ENCODE data around the gene MDM4.
A peak's percentile ranks its signal among the peaks of the same experiment; 100 is the strongest.
"Not testable (repeated sequence)": the region's sequence is repeated elsewhere in the genome, so short reads cannot be mapped to it uniquely, and the experiment has no call there.

The MDM4 gene

GRCh38 chr1:204506201-204506968, 9.8 kb upstream of the MDM4 start:
- peak overlapping the region; percentile 69 to 83 for H3K4me3 ChIP-seq (ENCODE audit: low read depth in 1 of 2, low read length in 2 of 2)
- H3K27me3 ChIP-seq (ENCODE audit: low read depth, low read length), result no peaks in the 10 kb centered on the region
- H3K36me3 ChIP-seq (ENCODE audit: control insufficient read depth in 1 of 2, insufficient read depth in 2 of 2, low read length in 2 of 2), result no peaks in the 10 kb centered on the region
- no peaks in the 10 kb centered on the region for H3K9me3 ChIP-seq (ENCODE audit: control insufficient read depth in 1 of 2, low read length in 2 of 2)
- H3K4me1 ChIP-seq (ENCODE audit: control insufficient read depth in 1 of 2, insufficient read depth in 2 of 2, low read length in 2 of 2), result peaks cover 0 to 12% of the 10 kb centered on the region in 2 donors
- peak overlapping the region; percentile 93 for H3K27ac ChIP-seq (ENCODE audit: low read length)

- Histone ChIP-seq H3K4me3 (ENCODE audit: low read depth in 1 of 2, low read length in 2 of 2) (peak overlapping the region; percentile 69 to 83), H3K27ac (ENCODE audit: low read length) (peak overlapping the region; percentile 93), H3K36me3 (ENCODE audit: control insufficient read depth in 1 of 2, insufficient read depth in 2 of 2, low read length in 2 of 2) (no peaks in the 10 kb centered on the region), H3K9me3 (ENCODE audit: control insufficient read depth in 1 of 2, low read length in 2 of 2) (no peaks in the 10 kb centered on the region), H3K4me1 (ENCODE audit: control insufficient read depth in 1 of 2, insufficient read depth in 2 of 2, low read length in 2 of 2) (peaks cover 0 to 12% of the 10 kb centered on the region in 2 donors), H3K27me3 (ENCODE audit: low read depth, low read length) (no peaks in the 10 kb centered on the region)
Measured at GRCh38 chr1:204506969-204507316, 9.3 kb upstream of the MDM4 start.

GRCh38 chr1:204507317-204508105, 8.7 kb upstream of the MDM4 start:
- peak overlapping the region; percentile 69 to 83 for H3K4me3 ChIP-seq (ENCODE audit: low read depth in 1 of 2, low read length in 2 of 2)
- H3K27me3 ChIP-seq (ENCODE audit: low read depth, low read length), result no peaks in the 10 kb centered on the region
- peak overlapping the region; percentile 93 for H3K27ac ChIP-seq (ENCODE audit: low read length)
- H3K9me3 ChIP-seq (ENCODE audit: control insufficient read depth in 1 of 2, low read length in 2 of 2), result no peaks in the 10 kb centered on the region
- H3K36me3 ChIP-seq (ENCODE audit: control insufficient read depth in 1 of 2, insufficient read depth in 2 of 2, low read length in 2 of 2), result no peaks in the 10 kb centered on the region
- H3K4me1 ChIP-seq (ENCODE audit: control insufficient read depth in 1 of 2, insufficient read depth in 2 of 2, low read length in 2 of 2), result peaks cover 0 to 12% of the 10 kb centered on the region in 2 donors

GRCh38 chr1:204509186-204509635, 7.0 kb upstream of the MDM4 start:
- Histone ChIP-seq H3K4me3 (ENCODE audit: low read depth in 1 of 2, low read length in 2 of 2) (no peak overlapping the region), H3K27ac (ENCODE audit: low read length) (no peak overlapping the region), H3K4me1 (ENCODE audit: control insufficient read depth in 1 of 2, insufficient read depth in 2 of 2, low read length in 2 of 2) (peaks cover 0 to 9% of the 10 kb centered on the region in 2 donors), H3K27me3 (ENCODE audit: low read depth, low read length) (no peaks in the 10 kb centered on the region), H3K36me3 (ENCODE audit: control insufficient read depth in 1 of 2, insufficient read depth in 2 of 2, low read length in 2 of 2) (no peaks in the 10 kb centered on the region), H3K9me3 (ENCODE audit: control insufficient read depth in 1 of 2, low read length in 2 of 2) (no peaks in the 10 kb centered on the region)

GRCh38 chr1:204511366-204511765, 4.8 kb upstream of the MDM4 start:
- no peaks in the 10 kb centered on the region for H3K36me3 ChIP-seq (ENCODE audit: control insufficient read depth in 1 of 2, insufficient read depth in 2 of 2, low read length in 2 of 2)
- no peak overlapping the region for H3K27ac ChIP-seq (ENCODE audit: low read length)
- H3K4me3 ChIP-seq (ENCODE audit: low read depth in 1 of 2, low read length in 2 of 2), result no peak overlapping the region
- no peaks in the 10 kb centered on the region for H3K27me3 ChIP-seq (ENCODE audit: low read depth, low read length)
- no peaks in the 10 kb centered on the region for H3K9me3 ChIP-seq (ENCODE audit: control insufficient read depth in 1 of 2, low read length in 2 of 2)
- peaks cover 0 to 4% of the 10 kb centered on the region in 2 donors for H3K4me1 ChIP-seq (ENCODE audit: control insufficient read depth in 1 of 2, insufficient read depth in 2 of 2, low read length in 2 of 2)

GRCh38 chr1:204513117-204513716, 3.0 kb upstream of the MDM4 start:
- Histone ChIP-seq H3K27ac (ENCODE audit: low read length) (no peak overlapping the region), H3K4me1 (ENCODE audit: control insufficient read depth in 1 of 2, insufficient read depth in 2 of 2, low read length in 2 of 2) (peaks cover 0 to 15% of the 10 kb centered on the region in 2 donors), H3K36me3 (ENCODE audit: control insufficient read depth in 1 of 2, insufficient read depth in 2 of 2, low read length in 2 of 2) (no peaks in the 10 kb centered on the region), H3K27me3 (ENCODE audit: low read depth, low read length) (no peaks in the 10 kb centered on the region), H3K4me3 (ENCODE audit: low read depth in 1 of 2, low read length in 2 of 2) (no peak overlapping the region), H3K9me3 (ENCODE audit: control insufficient read depth in 1 of 2, low read length in 2 of 2) (no peaks in the 10 kb centered on the region)

GRCh38 chr1:204514828-204515227, 1.4 kb upstream of the MDM4 start:
- Histone ChIP-seq H3K27ac (ENCODE audit: low read length) (no peak overlapping the region), H3K4me1 (ENCODE audit: control insufficient read depth in 1 of 2, insufficient read depth in 2 of 2, low read length in 2 of 2) (peaks cover 0 to 25% of the 10 kb centered on the region in 2 donors), H3K36me3 (ENCODE audit: control insufficient read depth in 1 of 2, insufficient read depth in 2 of 2, low read length in 2 of 2) (peaks cover 0 to 3% of the 10 kb centered on the region in 2 donors)

GRCh38 chr1:204517382-204517781, 1.2 kb downstream of the MDM4 start:
- H3K27me3 ChIP-seq (ENCODE audit: low read depth, low read length); H3K9me3 ChIP-seq (ENCODE audit: control insufficient read depth in 1 of 2, low read length in 2 of 2); H3K36me3 ChIP-seq (ENCODE audit: control insufficient read depth in 1 of 2, insufficient read depth in 2 of 2, low read length in 2 of 2): not testable (repeated sequence)
- peaks cover 0 to 30% of the 10 kb centered on the region in 2 donors for H3K4me1 ChIP-seq (ENCODE audit: control insufficient read depth in 1 of 2, insufficient read depth in 2 of 2, low read length in 2 of 2)
- peak overlapping the region; percentile 92 for H3K27ac ChIP-seq (ENCODE audit: low read length)
- H3K4me3 ChIP-seq (ENCODE audit: low read depth in 1 of 2, low read length in 2 of 2), result peak overlapping the region; percentile 88 to 98

More at GRCh38 chr1:204514828-204515227, 1.4 kb upstream of the MDM4 start:
- Histone ChIP-seq H3K27me3 (ENCODE audit: low read depth, low read length) (no peaks in the 10 kb centered on the region), H3K9me3 (ENCODE audit: control insufficient read depth in 1 of 2, low read length in 2 of 2) (no peaks in the 10 kb centered on the region), H3K4me3 (ENCODE audit: low read depth in 1 of 2, low read length in 2 of 2) (no peak overlapping the region)

- Histone ChIP-seq H3K27me3 (ENCODE audit: low read depth, low read length) (no peaks in the 10 kb centered on the region), H3K4me1 (ENCODE audit: control insufficient read depth in 1 of 2, insufficient read depth in 2 of 2, low read length in 2 of 2) (peaks cover 0 to 30% of the 10 kb centered on the region in 2 donors), H3K36me3 (ENCODE audit: control insufficient read depth in 1 of 2, insufficient read depth in 2 of 2, low read length in 2 of 2) (peaks cover 0 to 14% of the 10 kb centered on the region in 2 donors), H3K27ac (ENCODE audit: low read length) (peak overlapping the region; percentile 62), H3K4me3 (ENCODE audit: low read depth in 1 of 2, low read length in 2 of 2) (no peak overlapping the region), H3K9me3 (ENCODE audit: control insufficient read depth in 1 of 2, low read length in 2 of 2) (no peaks in the 10 kb centered on the region)
Measured at GRCh38 chr1:204520834-204521709, 4.9 kb downstream of the MDM4 start.

GRCh38 chr1:204521941-204522521, 5.8 kb downstream of the MDM4 start:
- H3K27ac ChIP-seq (ENCODE audit: low read length), result not testable (repeated sequence)

More at GRCh38 chr1:204521941-204522521, 5.8 kb downstream of the MDM4 start:
- not testable (repeated sequence) for H3K9me3 ChIP-seq (ENCODE audit: control insufficient read depth in 1 of 2, low read length in 2 of 2); H3K4me3 ChIP-seq (ENCODE audit: low read depth in 1 of 2, low read length in 2 of 2); H3K27me3 ChIP-seq (ENCODE audit: low read depth, low read length)
- peaks cover 0 to 27% of the 10 kb centered on the region in 2 donors for H3K4me1 ChIP-seq (ENCODE audit: control insufficient read depth in 1 of 2, insufficient read depth in 2 of 2, low read length in 2 of 2)
- H3K36me3 ChIP-seq (ENCODE audit: control insufficient read depth in 1 of 2, insufficient read depth in 2 of 2, low read length in 2 of 2), result peaks cover 6 to 23% of the 10 kb centered on the region in 2 donors
